ENCODE data around the gene SCYGR1. TPM values are rescaled to one million over a fixed set of nuclear protein-coding genes. Genes with fewer than 3 reads are reported as not detected.
A peak's percentile ranks its signal among the peaks of the same experiment; 100 is the strongest.

Gene SCYGR1
- total and polyA plus RNA-seq, 2 of the 13 experiments (the other 11 are each of a cell fraction or from before 2014, with no cell fraction given): not detected

DNA sequence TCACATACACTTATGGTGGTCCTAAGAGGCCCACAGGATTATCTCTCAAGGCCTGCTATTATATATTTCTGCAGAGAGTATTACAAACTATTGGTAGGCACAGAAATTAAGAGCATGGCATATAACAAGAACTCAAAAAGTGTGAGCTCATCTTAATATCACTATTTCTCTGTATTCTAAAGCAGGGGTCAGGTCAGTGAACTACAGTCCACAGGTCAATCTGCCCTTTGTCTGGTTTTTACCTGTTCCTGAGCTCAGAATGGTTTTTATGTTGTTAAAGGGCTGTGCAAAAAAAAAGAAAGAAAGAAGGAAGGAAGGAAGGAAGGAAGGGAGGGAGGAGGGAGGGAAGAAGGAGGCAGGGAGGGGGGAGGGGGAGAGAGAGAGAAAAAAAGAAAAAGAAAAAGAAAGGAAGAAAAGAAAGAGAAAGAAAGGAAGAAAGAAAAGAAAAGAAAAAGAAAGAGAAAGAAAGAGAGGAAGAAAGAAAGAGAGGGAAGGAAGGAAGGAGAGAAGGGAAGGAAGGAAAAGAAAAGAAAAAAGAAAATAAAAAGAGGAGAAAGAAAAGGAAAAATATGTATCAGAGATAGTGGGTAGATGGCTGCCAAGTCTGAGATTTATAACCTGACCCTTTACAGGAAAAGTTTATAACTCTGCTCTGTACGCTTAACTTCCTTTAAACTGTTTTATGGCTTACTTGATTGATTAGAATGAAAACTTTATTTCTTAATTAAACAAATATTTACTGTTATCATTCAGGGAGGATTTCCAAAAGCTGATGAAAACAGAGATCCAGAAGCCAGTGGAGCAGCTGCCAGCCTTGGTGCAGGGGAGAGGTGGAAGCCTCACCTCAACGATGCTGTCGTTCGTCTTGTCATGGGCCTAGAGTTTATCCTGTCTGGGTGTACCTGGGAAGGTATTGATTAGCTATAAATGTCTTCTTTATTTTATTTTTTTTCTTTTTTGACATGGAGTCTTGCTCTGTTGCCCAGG, 11.2 kb upstream of the SCYGR1 start (continued):
- no peak for TF ChIP-seq TBP (CRISPR knock-in tag; IDR thresholded peaks at IDR 0.05)
- TF ChIP-seq HNRNPK (IDR thresholded peaks at IDR 0.05; ENCODE audit: low read depth, low read length, poor library complexity, severe bottlenecking): peak; percentile 63
- TF ChIP-seq FOXA1 (IDR thresholded peaks at IDR 0.05): no peak
- no peak for TF ChIP-seq FOXA1 (CRISPR knock-in tag; IDR thresholded peaks at IDR 0.05)
- TF ChIP-seq ZNF329 (CRISPR knock-in tag; IDR thresholded peaks at IDR 0.05; ENCODE audit: low read depth): no peak

DNA sequence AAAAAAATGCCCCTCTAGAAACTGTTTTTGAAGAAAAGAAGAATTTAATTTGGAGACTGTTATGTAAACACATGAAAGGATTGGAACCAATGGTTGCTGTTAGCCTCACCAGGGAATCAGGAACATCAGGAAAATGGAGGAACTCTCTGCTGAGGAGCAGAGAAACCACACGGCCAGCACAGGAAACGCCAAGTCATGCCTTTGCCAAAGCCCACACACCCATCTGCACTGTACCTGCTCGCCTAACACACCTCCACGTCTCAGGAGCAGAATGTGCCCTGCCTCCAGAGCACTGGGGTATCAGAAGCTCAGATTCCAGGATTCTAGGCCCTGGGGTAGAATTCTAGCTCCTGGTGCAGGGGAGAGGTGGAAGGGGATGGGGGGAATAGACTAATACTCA, 9.8 kb upstream of the SCYGR1 start:
- no peak for DNase-seq (ENCODE audit: low spot score)

More for the DNA sequence above, 9.8 kb upstream of the SCYGR1 start:
- ATAC-seq (peak; percentile 64), FAIRE-seq (no peak)
- peak overlapping the region; percentile 39 for H3K4me2 ChIP-seq (ENCODE audit: low read depth, low read length)
- peaks cover 0 to 7% of the 10 kb centered on the region in 2 experiments; a peak in 2 of 5 replicates for H3K27me3 ChIP-seq (ENCODE audit: control insufficient read depth in 1 of 2, insufficient read depth in 2 of 2, low read length in 2 of 2)
- H3K9ac ChIP-seq (ENCODE audit: insufficient read depth, low read depth, low read length): no peak overlapping the region
- intact Hi-C loops (cut with micrococcal nuclease; ENCODE audit: unreplicated experiment) (no loop called here), in situ Hi-C loops (cut with HindIII; ENCODE audit: extremely low pct_ligation_motif_present, low pct_unique_long_range_greater_than_20kb) (no loop called here)
- no peak overlapping the region; a peak in 1 of 6 replicates for H3K4me3 ChIP-seq (replicated peaks in 1 of 3; ENCODE audit: insufficient read depth in 1 of 3, low read depth in 2 of 3, low read length in 3 of 3)
- no peak overlapping the region for H3K27ac ChIP-seq (ENCODE audit: extremely low read length, insufficient read depth, low read length)
- H3K9me3 ChIP-seq (ENCODE audit: low read length): no peaks in the 10 kb centered on the region
- no peaks in the 10 kb centered on the region for H3K36me3 ChIP-seq (replicated peaks in 1 of 2; ENCODE audit: control insufficient read depth in 1 of 2, insufficient read depth in 2 of 2, low read length in 2 of 2)
- BruUV-seq (replicated peaks): no TSS peak
- POLR2A ChIA-PET: no interaction called here
- no peaks in the 10 kb centered on the region for H4K20me1 ChIP-seq (ENCODE audit: insufficient read depth, low read length)
- WGBS (ENCODE audit: low lambda C conversion rate): 7% methylated on average over 4 of the region's 4 CpGs
- CTCF ChIA-PET (ENCODE audit: low intra/inter-chr PET ratio, low total read pairs): no interaction called here
- peaks cover 16% of the 10 kb centered on the region for H3K4me1 ChIP-seq (ENCODE audit: insufficient read depth, low read length)
- H3K79me2 ChIP-seq (ENCODE audit: insufficient read depth, low read length): no peaks in the 10 kb centered on the region
- no peak overlapping the region for H2AFZ ChIP-seq (ENCODE audit: low read length)
- TF ChIP-seq NFE2 (CRISPR knock-in tag; IDR thresholded peaks at IDR 0.05) (peak; percentile 49; the same call in 1 of the 2 replicates), CENPBD1 (CRISPR knock-in tag; IDR thresholded peaks at IDR 0.05; ENCODE audit: borderline replicate concordance, low read depth) (no peak), NFE2L2 (IDR thresholded peaks at IDR 0.05; ENCODE audit: low read length) (peak; percentile 57; the same call in 1 of the 2 replicates), ZNF7 (CRISPR knock-in tag; IDR thresholded peaks at IDR 0.05) (no peak)
- TF ChIP-seq, protein P1, sequence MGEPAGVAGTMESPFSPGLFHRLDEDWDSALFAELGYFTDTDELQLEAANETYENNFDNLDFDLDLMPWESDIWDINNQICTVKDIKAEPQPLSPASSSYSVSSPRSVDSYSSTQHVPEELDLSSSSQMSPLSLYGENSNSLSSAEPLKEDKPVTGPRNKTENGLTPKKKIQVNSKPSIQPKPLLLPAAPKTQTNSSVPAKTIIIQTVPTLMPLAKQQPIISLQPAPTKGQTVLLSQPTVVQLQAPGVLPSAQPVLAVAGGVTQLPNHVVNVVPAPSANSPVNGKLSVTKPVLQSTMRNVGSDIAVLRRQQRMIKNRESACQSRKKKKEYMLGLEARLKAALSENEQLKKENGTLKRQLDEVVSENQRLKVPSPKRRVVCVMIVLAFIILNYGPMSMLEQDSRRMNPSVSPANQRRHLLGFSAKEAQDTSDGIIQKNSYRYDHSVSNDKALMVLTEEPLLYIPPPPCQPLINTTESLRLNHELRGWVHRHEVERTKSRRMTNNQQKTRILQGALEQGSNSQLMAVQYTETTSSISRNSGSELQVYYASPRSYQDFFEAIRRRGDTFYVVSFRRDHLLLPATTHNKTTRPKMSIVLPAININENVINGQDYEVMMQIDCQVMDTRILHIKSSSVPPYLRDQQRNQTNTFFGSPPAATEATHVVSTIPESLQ (CRISPR knock-in tag; conservative IDR thresholded peaks at IDR 0.05): no peak
- TF ChIP-seq, protein P2, sequence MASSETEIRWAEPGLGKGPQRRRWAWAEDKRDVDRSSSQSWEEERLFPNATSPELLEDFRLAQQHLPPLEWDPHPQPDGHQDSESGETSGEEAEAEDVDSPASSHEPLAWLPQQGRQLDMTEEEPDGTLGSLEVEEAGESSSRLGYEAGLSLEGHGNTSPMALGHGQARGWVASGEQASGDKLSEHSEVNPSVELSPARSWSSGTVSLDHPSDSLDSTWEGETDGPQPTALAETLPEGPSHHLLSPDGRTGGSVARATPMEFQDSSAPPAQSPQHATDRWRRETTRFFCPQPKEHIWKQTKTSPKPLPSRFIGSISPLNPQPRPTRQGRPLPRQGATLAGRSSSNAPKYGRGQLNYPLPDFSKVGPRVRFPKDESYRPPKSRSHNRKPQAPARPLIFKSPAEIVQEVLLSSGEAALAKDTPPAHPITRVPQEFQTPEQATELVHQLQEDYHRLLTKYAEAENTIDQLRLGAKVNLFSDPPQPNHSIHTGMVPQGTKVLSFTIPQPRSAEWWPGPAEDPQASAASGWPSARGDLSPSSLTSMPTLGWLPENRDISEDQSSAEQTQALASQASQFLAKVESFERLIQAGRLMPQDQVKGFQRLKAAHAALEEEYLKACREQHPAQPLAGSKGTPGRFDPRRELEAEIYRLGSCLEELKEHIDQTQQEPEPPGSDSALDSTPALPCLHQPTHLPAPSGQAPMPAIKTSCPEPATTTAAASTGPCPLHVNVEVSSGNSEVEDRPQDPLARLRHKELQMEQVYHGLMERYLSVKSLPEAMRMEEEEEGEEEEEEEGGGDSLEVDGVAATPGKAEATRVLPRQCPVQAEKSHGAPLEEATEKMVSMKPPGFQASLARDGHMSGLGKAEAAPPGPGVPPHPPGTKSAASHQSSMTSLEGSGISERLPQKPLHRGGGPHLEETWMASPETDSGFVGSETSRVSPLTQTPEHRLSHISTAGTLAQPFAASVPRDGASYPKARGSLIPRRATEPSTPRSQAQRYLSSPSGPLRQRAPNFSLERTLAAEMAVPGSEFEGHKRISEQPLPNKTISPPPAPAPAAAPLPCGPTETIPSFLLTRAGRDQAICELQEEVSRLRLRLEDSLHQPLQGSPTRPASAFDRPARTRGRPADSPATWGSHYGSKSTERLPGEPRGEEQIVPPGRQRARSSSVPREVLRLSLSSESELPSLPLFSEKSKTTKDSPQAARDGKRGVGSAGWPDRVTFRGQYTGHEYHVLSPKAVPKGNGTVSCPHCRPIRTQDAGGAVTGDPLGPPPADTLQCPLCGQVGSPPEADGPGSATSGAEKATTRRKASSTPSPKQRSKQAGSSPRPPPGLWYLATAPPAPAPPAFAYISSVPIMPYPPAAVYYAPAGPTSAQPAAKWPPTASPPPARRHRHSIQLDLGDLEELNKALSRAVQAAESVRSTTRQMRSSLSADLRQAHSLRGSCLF (CRISPR knock-in tag; IDR thresholded peaks at IDR 0.05; ENCODE audit: borderline replicate concordance): no peak

Data from HepG2 (cell line).